HUES48 (cell line): ENCODE results near the gene LNX1.

ENCODE experiments used
- H3K27ac ChIP-seq: one replicate; pipeline ENCODE4 v1.7.0; 2013; ENCODE audit warnings: low read depth, low read length, inconsistent platforms
- H3K27me3 ChIP-seq: 2 replicates; pipeline ENCODE4 v1.6.1; 2013; ENCODE audit warnings: mild to moderate bottlenecking, low read length; ENCODE audit not compliant: control insufficient read depth, insufficient read depth
- H3K36me3 ChIP-seq: 2 replicates; pipeline ENCODE4 v1.6.1; 2013; ENCODE audit warnings: low read length; ENCODE audit not compliant: control insufficient read depth, insufficient read depth
- H3K4me1 ChIP-seq: 2 replicates; pipeline ENCODE4 v1.6.1; 2013; ENCODE audit warnings: mild to moderate bottlenecking, low read length; ENCODE audit not compliant: control insufficient read depth, insufficient read depth
- H3K4me3 ChIP-seq: 2 replicates; pipeline ENCODE4 v1.5.1; 2013; ENCODE audit warnings: mild to moderate bottlenecking, low read depth, low read length
- H3K9ac ChIP-seq: 2 replicates; pipeline ENCODE4 v1.6.1; 2013; ENCODE audit warnings: mild to moderate bottlenecking, low read depth, low read length, moderate library complexity
- H3K9me3 ChIP-seq: 2 replicates; pipeline ENCODE4 v1.6.1; 2013; ENCODE audit warnings: low read length; ENCODE audit not compliant: control insufficient read depth, insufficient read depth

LNX1 gene

GRCh38 chr4:53515076-53515475 lies 76.2 kb downstream of the LNX1 start:
- Histone ChIP-seq H3K4me1 (peaks cover 7% of the 10 kb centered on the region), H3K27me3 (no peaks in the 10 kb centered on the region), H3K9me3 (no peaks in the 10 kb centered on the region), H3K4me3 (no peak overlapping the region), H3K9ac (no peak overlapping the region), H3K36me3 (no peaks in the 10 kb centered on the region), H3K27ac (no peak overlapping the region)

GRCh38 chr4:53514509-53514908 lies 76.8 kb downstream of the LNX1 start:
- Histone ChIP-seq H3K9ac (no peak overlapping the region), H3K4me1 (peaks cover 1% of the 10 kb centered on the region), H3K9me3 (no peaks in the 10 kb centered on the region), H3K27ac (no peak overlapping the region), H3K27me3 (no peaks in the 10 kb centered on the region), H3K4me3 (no peak overlapping the region), H3K36me3 (no peaks in the 10 kb centered on the region)

GRCh38 chr4:53512608-53513007 lies 78.7 kb downstream of the LNX1 start:
- H3K9me3 ChIP-seq = no peaks in the 10 kb centered on the region
- no peak overlapping the region for H3K9ac ChIP-seq
- H3K27me3 ChIP-seq = no peaks in the 10 kb centered on the region
- no peak overlapping the region for H3K27ac ChIP-seq
- H3K4me3 ChIP-seq = no peak overlapping the region
- H3K36me3 ChIP-seq = no peaks in the 10 kb centered on the region
- no peaks in the 10 kb centered on the region for H3K4me1 ChIP-seq

- Histone ChIP-seq H3K9ac (no peak overlapping the region), H3K4me3 (no peak overlapping the region), H3K36me3 (no peaks in the 10 kb centered on the region), H3K9me3 (no peaks in the 10 kb centered on the region), H3K27ac (no peak overlapping the region), H3K27me3 (no peaks in the 10 kb centered on the region), H3K4me1 (no peaks in the 10 kb centered on the region)
Measured at GRCh38 chr4:53511014-53511413, 80.3 kb downstream of the LNX1 start.

- Histone ChIP-seq H3K4me1 (no peaks in the 10 kb centered on the region), H3K4me3 (no peak overlapping the region), H3K27ac (no peak overlapping the region), H3K9me3 (no peaks in the 10 kb centered on the region), H3K27me3 (no peaks in the 10 kb centered on the region), H3K36me3 (no peaks in the 10 kb centered on the region), H3K9ac (no peak overlapping the region)
Measured at GRCh38 chr4:53510321-53510720, 81.0 kb downstream of the LNX1 start.

GRCh38 chr4:53508446-53508845 lies 82.8 kb downstream of the LNX1 start:
- H3K9me3 ChIP-seq = no peaks in the 10 kb centered on the region
- H3K27me3 ChIP-seq = no peaks in the 10 kb centered on the region
- no peak overlapping the region for H3K27ac ChIP-seq
- H3K36me3 ChIP-seq = no peaks in the 10 kb centered on the region
- no peaks in the 10 kb centered on the region for H3K4me1 ChIP-seq
- no peak overlapping the region for H3K4me3 ChIP-seq
- no peak overlapping the region for H3K9ac ChIP-seq

- no peak overlapping the region for H3K9ac ChIP-seq
- H3K4me1 ChIP-seq = no peaks in the 10 kb centered on the region
- no peaks in the 10 kb centered on the region for H3K27me3 ChIP-seq
- H3K27ac ChIP-seq = no peak overlapping the region
- no peak overlapping the region for H3K4me3 ChIP-seq
- H3K9me3 ChIP-seq = no peaks in the 10 kb centered on the region
- H3K36me3 ChIP-seq = no peaks in the 10 kb centered on the region
Measured at GRCh38 chr4:53507671-53508286, 83.5 kb downstream of the LNX1 start.

GRCh38 chr4:53507058-53507457 lies 84.2 kb downstream of the LNX1 start:
- H3K9ac ChIP-seq = no peak overlapping the region
- no peak overlapping the region for H3K27ac ChIP-seq
- H3K4me3 ChIP-seq = no peak overlapping the region
- H3K36me3 ChIP-seq = no peaks in the 10 kb centered on the region
- H3K9me3 ChIP-seq = no peaks in the 10 kb centered on the region
- no peaks in the 10 kb centered on the region for H3K27me3 ChIP-seq
- no peaks in the 10 kb centered on the region for H3K4me1 ChIP-seq

GRCh38 chr4:53505947-53506346 lies 85.3 kb downstream of the LNX1 start:
- H3K27ac ChIP-seq = no peak overlapping the region
- H3K9me3 ChIP-seq = no peaks in the 10 kb centered on the region
- H3K36me3 ChIP-seq = no peaks in the 10 kb centered on the region
- no peaks in the 10 kb centered on the region for H3K4me1 ChIP-seq
- no peak overlapping the region for H3K4me3 ChIP-seq
- no peak overlapping the region for H3K9ac ChIP-seq
- H3K27me3 ChIP-seq = no peaks in the 10 kb centered on the region

- no peak overlapping the region for H3K27ac ChIP-seq
- no peak overlapping the region for H3K4me3 ChIP-seq
- H3K4me1 ChIP-seq = peaks cover 8% of the 10 kb centered on the region; the same call in 1 of the 2 replicates
- H3K9ac ChIP-seq = no peak overlapping the region
- H3K36me3 ChIP-seq = no peaks in the 10 kb centered on the region
- no peaks in the 10 kb centered on the region for H3K9me3 ChIP-seq
- no peaks in the 10 kb centered on the region for H3K27me3 ChIP-seq
Measured at GRCh38 chr4:53502094-53502493, 89.2 kb downstream of the LNX1 start.

GRCh38 chr4:53501561-53501960 lies 89.7 kb downstream of the LNX1 start:
- H3K9ac ChIP-seq = no peak overlapping the region
- H3K9me3 ChIP-seq = no peaks in the 10 kb centered on the region
- H3K27ac ChIP-seq = no peak overlapping the region
- no peaks in the 10 kb centered on the region for H3K27me3 ChIP-seq
- H3K4me1 ChIP-seq = peaks cover 9% of the 10 kb centered on the region; the same call in 1 of the 2 replicates
- H3K4me3 ChIP-seq = no peak overlapping the region
- no peaks in the 10 kb centered on the region for H3K36me3 ChIP-seq
